NCI-H82 (cell line): ENCODE results near the gene NELL1.
A peak's percentile ranks its signal among the peaks of the same experiment; 100 is the strongest.
"Not testable (repeated sequence)": the region's sequence is repeated elsewhere in the genome, so short reads cannot be mapped to it uniquely, and the experiment has no call there.

ENCODE experiments used
- DNase-seq: peaks from one replicate; lab custom pipeline; 2025; lab: John Stamatoyannopoulos, UW

The NELL1 gene

DNA sequence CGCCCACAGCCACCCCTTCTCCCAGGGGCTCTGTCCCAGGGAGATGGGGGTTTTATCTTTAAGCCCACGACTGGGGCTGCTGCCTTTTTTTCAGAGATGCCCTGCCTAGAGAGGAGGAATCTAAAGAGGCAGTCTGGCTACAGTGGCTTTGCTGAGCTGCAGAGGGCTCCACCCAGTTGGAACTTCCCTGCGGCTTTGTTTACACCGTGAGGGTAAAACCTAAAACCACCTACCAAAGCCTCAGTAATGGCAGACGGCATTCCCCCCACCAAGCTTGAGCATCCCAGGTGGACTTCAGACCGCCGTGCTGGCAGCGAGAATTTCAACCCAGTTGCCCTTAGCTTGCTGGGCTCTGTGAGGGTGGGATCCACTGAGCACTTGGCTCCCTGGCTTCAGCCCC, 535.8 kb downstream of the NELL1 start:
- no peak for DNase-seq

GRCh38 chr11:21225860-21226259, 556.5 kb downstream of the NELL1 start:
- DNase-seq = no peak

- no peak for DNase-seq
These were observed 559.8 kb downstream of the NELL1 start for GRCh38 chr11:21229224-21229623.

DNA sequence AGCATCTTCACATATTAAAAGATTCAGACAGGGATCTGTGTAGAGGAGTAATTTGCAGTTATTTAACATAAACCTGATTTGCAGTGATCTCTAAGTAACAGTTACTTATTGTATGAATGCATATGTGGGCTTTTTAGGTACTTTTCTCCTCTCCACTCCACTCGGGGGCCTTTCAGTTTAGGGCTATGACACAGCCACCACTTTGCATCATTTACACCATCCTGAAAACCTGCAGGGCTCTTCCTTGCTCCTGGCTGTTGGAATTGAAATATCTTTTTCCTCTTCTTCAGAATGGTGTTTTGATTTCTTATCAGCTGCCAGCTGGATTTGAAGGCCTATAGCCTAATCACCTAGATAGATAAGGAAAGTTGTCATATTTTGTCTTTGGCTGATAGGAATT, 580.8 kb downstream of the NELL1 start:
- no peak for DNase-seq

GRCh38 chr11:21254055-21254454, 584.7 kb downstream of the NELL1 start:
- DNase-seq = no peak

DNA sequence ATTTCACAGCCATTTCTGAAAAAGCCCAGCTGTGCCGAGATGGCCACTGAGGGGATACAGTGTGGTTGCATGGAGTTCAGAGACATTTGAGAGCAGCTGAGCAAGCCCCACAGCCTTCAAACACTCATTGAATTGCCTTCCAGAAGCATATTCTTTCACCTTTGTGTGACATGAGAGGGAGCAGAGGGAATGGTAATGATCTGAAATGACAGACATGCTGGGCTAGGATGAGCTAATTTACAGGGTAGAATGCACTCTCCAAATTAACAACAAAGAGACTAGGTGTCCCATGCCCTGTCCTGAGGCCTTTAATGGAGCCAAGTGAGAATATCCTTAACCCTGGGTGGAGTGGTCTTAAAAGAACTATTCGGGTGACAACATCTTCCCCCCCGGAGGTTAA, 585.4 kb downstream of the NELL1 start:
- no peak for DNase-seq

GRCh38 chr11:21257461-21257860, 588.1 kb downstream of the NELL1 start:
- no peak for DNase-seq

DNA sequence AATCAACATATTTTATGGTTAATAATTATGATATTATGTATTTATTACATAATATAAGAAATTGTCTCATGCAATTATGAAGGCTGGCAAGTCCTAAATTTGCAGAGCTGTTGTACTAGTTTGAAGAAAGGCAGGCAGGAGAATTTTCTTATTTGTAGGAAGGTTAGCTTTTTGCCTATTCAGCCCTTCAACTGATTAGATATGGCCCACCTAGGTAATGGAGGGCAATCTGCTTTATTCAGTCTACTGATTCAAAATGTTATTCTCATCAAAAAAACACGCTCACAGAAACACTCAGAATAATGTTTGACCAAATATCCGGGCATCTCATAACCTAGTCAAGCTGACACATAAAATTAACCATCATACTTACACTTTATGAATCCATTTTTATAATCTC, 589.0 kb downstream of the NELL1 start:
- no peak for DNase-seq

- no peak for DNase-seq
These were observed 590.7 kb downstream of the NELL1 start for GRCh38 chr11:21260101-21260500.

DNA sequence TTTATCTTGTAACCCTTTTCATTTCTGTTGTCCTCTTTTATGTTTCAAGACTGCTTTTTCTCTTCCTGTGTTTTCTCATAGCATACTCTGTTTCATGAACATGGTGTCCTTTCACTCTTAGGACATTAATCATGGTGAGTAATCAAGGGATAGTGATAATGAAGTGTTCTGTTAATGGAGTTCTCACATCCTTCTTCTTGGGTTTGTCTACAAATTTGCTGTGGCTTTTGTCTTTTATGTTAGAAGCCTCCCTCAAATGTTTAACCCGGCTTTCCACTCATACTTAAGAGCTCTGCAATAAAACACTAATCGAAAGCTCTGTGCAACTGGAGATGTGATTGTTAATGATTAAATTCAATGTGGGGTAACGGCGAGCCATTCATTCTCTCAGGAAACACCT, 593.6 kb downstream of the NELL1 start:
- no peak for DNase-seq

- DNase-seq = no peak
These were observed 594.7 kb downstream of the NELL1 start for GRCh38 chr11:21264125-21264524.

GRCh38 chr11:21268036-21268435, 598.6 kb downstream of the NELL1 start:
- DNase-seq = no peak

- not testable (repeated sequence) for DNase-seq
These were observed 602.8 kb downstream of the NELL1 start for GRCh38 chr11:21272139-21272538.

DNA sequence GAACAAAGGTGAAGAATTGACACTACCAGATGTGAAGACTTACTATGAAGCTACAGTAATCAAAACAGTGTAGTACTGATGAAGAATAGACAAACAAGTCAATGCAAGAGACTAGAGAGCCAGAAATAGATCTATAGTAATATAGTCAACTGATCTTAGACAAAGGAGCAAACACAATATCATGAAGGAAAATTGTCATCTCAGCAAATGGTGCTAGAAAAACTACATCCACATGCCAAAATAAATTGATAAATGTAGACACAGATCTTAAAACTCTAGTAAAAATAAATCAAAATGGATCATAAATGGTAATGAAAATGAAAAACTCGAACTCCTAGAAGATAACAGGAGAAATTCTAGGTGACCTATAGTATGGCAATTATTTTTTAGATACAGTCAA, 609.5 kb downstream of the NELL1 start:
- no peak for DNase-seq

- no peak for DNase-seq
These were observed 615.7 kb downstream of the NELL1 start for GRCh38 chr11:21285104-21285503.

DNA sequence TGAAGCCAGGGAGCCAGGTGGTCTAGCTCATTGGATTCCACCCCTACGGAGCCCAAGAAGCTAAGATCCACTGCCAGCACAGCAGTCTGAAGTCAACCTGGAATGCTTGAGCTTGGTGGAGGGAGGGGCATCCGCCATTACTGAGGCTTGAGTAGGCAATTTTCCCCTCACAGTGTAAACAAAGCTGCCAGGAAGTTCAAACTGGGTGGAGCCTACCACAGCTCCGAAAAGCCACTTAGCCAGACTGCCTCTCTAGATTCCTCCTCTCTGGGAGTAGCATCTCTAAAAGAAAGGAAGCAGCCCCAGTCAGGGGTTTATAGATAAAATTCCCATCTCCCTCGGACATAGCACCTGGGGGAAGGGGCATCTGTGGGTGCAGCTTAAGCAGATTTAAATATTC, 620.3 kb downstream of the NELL1 start:
- DNase-seq = peak; percentile 5

- DNase-seq = no peak
These were observed 626.1 kb downstream of the NELL1 start for GRCh38 chr11:21295508-21295907.

DNA sequence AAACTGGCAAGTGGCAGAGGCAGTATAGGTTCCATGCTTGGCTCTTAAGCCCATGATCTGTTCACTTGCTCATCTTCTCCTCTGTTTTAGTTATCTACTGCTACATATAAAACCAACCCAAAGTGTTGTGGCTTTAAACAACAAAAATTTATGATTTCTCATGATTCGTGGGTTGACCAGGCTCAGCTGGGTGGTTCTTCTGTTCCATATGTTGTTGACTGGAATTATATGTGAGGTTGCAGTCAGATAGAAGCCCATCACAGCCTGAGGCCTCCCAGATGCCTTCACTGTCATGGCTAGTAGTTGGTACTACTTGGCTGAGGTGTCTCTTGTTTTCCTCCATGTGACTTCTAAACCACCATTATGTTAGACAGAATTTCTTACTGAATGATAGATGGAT, 632.6 kb downstream of the NELL1 start:
- no peak for DNase-seq

- peak; percentile 13 for DNase-seq
These were observed 637.5 kb downstream of the NELL1 start for GRCh38 chr11:21306739-21307358.

GRCh38 chr11:21307874-21308273, 638.5 kb downstream of the NELL1 start:
- no peak for DNase-seq

DNA sequence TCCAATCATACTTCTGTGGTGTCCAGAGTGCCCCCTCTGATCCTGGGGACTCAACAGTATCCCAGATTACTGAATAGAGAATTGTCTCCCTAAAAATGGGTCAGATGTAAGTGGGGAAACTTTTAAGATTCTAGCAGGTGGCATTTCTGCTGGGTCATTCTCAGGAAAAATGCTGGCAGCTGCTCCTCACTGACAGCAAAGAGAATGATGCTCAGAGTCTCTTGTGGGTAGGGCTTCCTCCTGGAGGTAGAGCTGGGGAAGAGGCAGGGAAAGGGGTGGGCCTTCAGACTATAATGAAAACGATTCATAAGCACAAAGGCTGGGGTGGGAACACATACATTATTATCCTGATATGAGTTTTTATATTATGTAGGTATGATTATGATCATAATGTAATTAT, 647.2 kb downstream of the NELL1 start:
- peak; percentile 16 for DNase-seq

DNA sequence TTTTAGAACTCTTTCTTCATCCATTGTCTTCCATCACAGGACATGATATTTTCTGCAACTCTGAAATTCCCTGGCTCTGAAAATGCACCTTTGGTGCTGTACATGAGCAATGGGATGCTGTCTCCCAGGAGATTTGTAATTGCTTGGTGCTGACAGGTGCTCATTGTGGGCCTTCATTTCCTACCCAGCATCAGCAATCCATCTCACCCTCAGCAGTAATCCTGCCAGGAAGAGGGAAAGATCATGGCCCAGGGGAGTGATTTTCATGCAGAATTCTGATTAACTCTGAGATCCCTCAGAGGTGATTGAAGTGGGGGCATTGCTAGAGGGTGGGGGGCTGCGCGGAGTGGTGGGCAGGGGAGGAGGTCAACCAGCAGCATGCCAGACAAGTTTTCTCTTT, 651.7 kb downstream of the NELL1 start:
- peak; percentile 21 for DNase-seq

GRCh38 chr11:21321530-21321929, 652.1 kb downstream of the NELL1 start:
- no peak for DNase-seq

DNA sequence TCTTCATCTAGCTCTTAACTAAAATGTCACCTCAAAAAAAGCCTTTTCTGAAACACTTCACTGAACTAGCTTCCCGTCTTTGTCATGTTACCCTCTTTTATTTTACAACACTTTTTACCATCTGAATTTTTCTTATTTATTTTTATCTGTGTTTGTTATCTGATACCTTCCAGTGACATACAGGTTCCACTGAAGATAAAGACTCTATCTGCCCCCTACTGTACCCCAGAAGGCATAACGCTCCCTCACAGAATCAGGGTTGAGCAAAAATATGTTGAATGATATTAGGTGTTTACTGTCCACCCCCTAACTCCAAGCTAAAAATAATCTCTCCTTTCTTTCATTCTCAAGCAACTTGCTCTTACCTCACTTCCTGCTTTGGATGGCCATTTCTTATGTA, 654.2 kb downstream of the NELL1 start:
- no peak for DNase-seq

GRCh38 chr11:21343204-21343603, 673.8 kb downstream of the NELL1 start:
- DNase-seq = peak; percentile 50
